Measurements from ENCODE around the gene MON1A.

GRCh38 chr3:49955636-49956035 lies 26.0 kb upstream of the MON1A start:
- TF ChIP-seq POLR2AphosphoS5 (IDR thresholded peaks at IDR 0.05; ENCODE audit: low read depth, low read length) (no peak), POLR2A (IDR thresholded peaks at IDR 0.05; ENCODE audit: low read depth, low read length) (no peak)
